ENCODE measurements around the gene ASCC1. TPM values are rescaled to one million over a fixed set of nuclear protein-coding genes. Genes with fewer than 3 reads are reported as not detected.

ASCC1 gene
- total RNA-seq, 2 experiments from 2014 or later: 16.5 to 19.0 TPM

- ATAC-seq (ENCODE audit: poor library complexity): no peak
- Histone ChIP-seq H3K27ac (ENCODE audit: low read depth in 1 of 2, low read length in 2 of 2) (no peak overlapping the region), H3K27me3 (ENCODE audit: control insufficient read depth in 1 of 2, insufficient read depth in 2 of 2, low read length in 2 of 2) (no peaks in the 10 kb centered on the region), H3K4me3 (ENCODE audit: low read length) (no peak overlapping the region), H3K4me1 (ENCODE audit: insufficient read depth, low read length) (peaks cover 26% of the 10 kb centered on the region), H3K9me3 (ENCODE audit: control insufficient read depth in 1 of 2, insufficient read depth in 1 of 2, low read length in 2 of 2) (no peaks in the 10 kb centered on the region), H3K36me3 (ENCODE audit: insufficient read depth, low read length) (peaks cover 6% of the 10 kb centered on the region)
- no peak overlapping the region for H3K4me3 Mint-ChIP-seq
- POLR2A ChIA-PET: interaction anchor here (0.6 to 1.6 kb wide), 5 partner anchors 8 to 130 kb away, joined by 3 to 6 read pairs (median 3); no protein-coding TSS in a partner anchor
- peaks cover 49% of the 10 kb centered on the region for H3K4me1 Mint-ChIP-seq (ENCODE audit: low read depth)
- TF ChIP-seq CTCF (IDR thresholded peaks at IDR 0.05): no peak
- no peaks in the 10 kb centered on the region for H3K27me3 Mint-ChIP-seq
- intact Hi-C loops (cut with DNase I, micrococcal nuclease): no loop called here
- H3K9me3 Mint-ChIP-seq: no peaks in the 10 kb centered on the region
- H3K27ac Mint-ChIP-seq: no peak overlapping the region
- peaks cover 26% of the 10 kb centered on the region for H3K36me3 Mint-ChIP-seq (ENCODE audit: low read depth)
- no peak for DNase-seq
- CTCF ChIA-PET: interaction anchor here (1.1 to 1.4 kb wide), 2 partner anchors 22 to 39 kb away, joined by 3 read pairs; no protein-coding TSS in a partner anchor
Observed at GRCh38 chr10:72093450-72093849, 122.6 kb downstream of the ASCC1 start.

DNA sequence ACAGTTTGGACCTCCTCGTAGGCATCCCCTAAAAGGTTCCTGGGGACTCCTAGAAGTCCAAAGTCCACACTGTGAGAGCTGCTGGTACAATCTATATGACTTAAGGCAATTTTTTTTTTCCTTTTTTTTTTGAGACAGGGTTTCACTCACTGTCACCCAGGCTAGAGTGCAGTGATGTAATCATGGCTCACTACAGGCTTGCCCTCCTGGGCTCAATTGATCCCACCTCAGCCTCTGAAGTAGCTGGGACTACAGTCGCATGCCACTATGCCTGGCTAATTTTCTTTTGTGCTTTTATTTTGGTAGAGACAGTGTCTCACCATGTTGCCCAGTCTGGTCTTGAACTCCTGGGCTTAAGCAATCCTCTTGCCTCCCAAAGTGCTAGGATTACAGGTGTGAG is 123.1 kb downstream of the ASCC1 start:
- CTCF ChIA-PET: interaction anchor here (1.4 kb wide), 1 partner anchor 22 kb away, joined by 3 read pairs; no protein-coding TSS in a partner anchor
- DNase-seq (no peak), ATAC-seq (ENCODE audit: poor library complexity) (no peak)
- peaks cover 31% of the 10 kb centered on the region for H3K36me3 Mint-ChIP-seq (ENCODE audit: low read depth)
- Histone ChIP-seq H3K4me1 (ENCODE audit: insufficient read depth, low read length) (peaks cover 26% of the 10 kb centered on the region), H3K27me3 (ENCODE audit: control insufficient read depth in 1 of 2, insufficient read depth in 2 of 2, low read length in 2 of 2) (no peaks in the 10 kb centered on the region), H3K4me3 (ENCODE audit: low read length) (no peak overlapping the region), H3K36me3 (ENCODE audit: insufficient read depth, low read length) (peaks cover 6% of the 10 kb centered on the region), H3K9me3 (ENCODE audit: control insufficient read depth in 1 of 2, insufficient read depth in 1 of 2, low read length in 2 of 2) (no peaks in the 10 kb centered on the region), H3K27ac (ENCODE audit: low read depth in 1 of 2, low read length in 2 of 2) (no peak overlapping the region)
- POLR2A ChIA-PET: interaction anchor here (1.0 to 1.6 kb wide), 3 partner anchors 9 to 13 kb away, joined by 3 to 6 read pairs (median 3); no protein-coding TSS in a partner anchor
- no peak for TF ChIP-seq CTCF (IDR thresholded peaks at IDR 0.05)
- intact Hi-C loops (cut with DNase I, micrococcal nuclease): no loop called here
- peaks cover 48% of the 10 kb centered on the region for H3K4me1 Mint-ChIP-seq (ENCODE audit: low read depth)
- H3K27ac Mint-ChIP-seq: peak overlapping the region; percentile 9
- no peaks in the 10 kb centered on the region for H3K9me3 Mint-ChIP-seq
- H3K4me3 Mint-ChIP-seq: no peak overlapping the region
- H3K27me3 Mint-ChIP-seq: no peaks in the 10 kb centered on the region

DNA sequence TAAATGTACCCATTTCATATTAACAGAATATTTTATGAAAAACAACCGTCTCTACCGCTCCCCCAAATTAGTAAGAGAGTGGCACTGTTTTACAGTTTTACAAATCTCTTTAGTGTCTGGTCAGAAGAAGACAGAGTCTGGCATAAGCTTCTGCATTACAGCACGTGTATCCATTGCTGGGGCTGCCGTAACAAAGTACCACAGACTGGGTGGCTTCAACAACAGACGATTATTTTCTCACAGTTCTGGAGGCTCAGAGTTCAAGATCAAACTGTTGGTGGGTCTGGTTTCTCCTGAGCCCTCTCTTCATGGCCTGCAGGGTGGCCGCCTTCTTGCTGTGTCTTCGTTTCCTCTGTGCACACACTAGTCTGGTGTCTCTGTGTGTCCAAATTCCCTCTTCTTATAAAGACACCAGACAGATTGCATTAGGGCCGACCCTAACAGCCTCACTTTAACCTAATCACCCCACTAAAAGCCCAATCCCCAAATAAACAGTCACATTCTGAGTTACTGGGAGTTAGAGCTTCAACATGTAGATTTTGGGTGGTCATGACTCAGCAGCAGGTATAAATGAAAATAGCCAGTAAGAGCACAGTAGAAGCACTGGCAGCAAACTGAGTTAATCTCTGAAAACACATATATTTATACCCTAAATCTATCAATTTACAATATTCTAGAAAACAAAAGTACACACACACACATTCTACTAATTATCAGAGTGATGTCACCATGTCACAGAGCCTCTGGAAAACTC is 123.7 kb downstream of the ASCC1 start:
- H3K4me3 Mint-ChIP-seq: no peak overlapping the region
- ATAC-seq (ENCODE audit: poor library complexity) (no peak), DNase-seq (no peak)
- POLR2A ChIA-PET: interaction anchor here (1.2 to 5.5 kb wide), 3 partner anchors 8 to 9 kb away, joined by 3 to 42 read pairs (median 6); no protein-coding TSS in a partner anchor
- CTCF ChIA-PET: no interaction called here
- Histone ChIP-seq H3K36me3 (ENCODE audit: insufficient read depth, low read length) (peaks cover 6% of the 10 kb centered on the region), H3K27me3 (ENCODE audit: control insufficient read depth in 1 of 2, insufficient read depth in 2 of 2, low read length in 2 of 2) (no peaks in the 10 kb centered on the region), H3K4me3 (ENCODE audit: low read length) (no peak overlapping the region), H3K4me1 (ENCODE audit: insufficient read depth, low read length) (peaks cover 28% of the 10 kb centered on the region), H3K9me3 (ENCODE audit: control insufficient read depth in 1 of 2, insufficient read depth in 1 of 2, low read length in 2 of 2) (no peaks in the 10 kb centered on the region), H3K27ac (ENCODE audit: low read depth in 1 of 2, low read length in 2 of 2) (no peak overlapping the region)
- H3K36me3 Mint-ChIP-seq (ENCODE audit: low read depth): peaks cover 30% of the 10 kb centered on the region
- no peak for TF ChIP-seq CTCF (IDR thresholded peaks at IDR 0.05)
- H3K27me3 Mint-ChIP-seq: no peaks in the 10 kb centered on the region
- intact Hi-C loops (cut with DNase I, micrococcal nuclease): no loop called here
- peak overlapping the region; percentile 17 for H3K27ac Mint-ChIP-seq
- H3K4me1 Mint-ChIP-seq (ENCODE audit: low read depth): peaks cover 44% of the 10 kb centered on the region
- no peaks in the 10 kb centered on the region for H3K9me3 Mint-ChIP-seq
